GM23338 (cell line): Measurements from ENCODE around the gene ERN2.

ENCODE experiments used
- CTCF ChIP-seq, 2 experiments: fragments of 200-600 bp in 1 of 2; sonication (generic) in 1 of 2; conservative IDR thresholded peaks; 2 replicates each; pipeline versions ENCODE4 v1.5.1 to v1.6.1; 2016 to 2017; ENCODE audit warnings: antibody characterized with exemption in 2 of 2, low read depth in 2 of 2, mild to moderate bottlenecking in 2 of 2, moderate library complexity in 1 of 2
- EZH2 ChIP-seq: fragments of 200-600 bp; sonication (generic); IDR thresholded peaks from one replicate; pipeline ENCODE4 v1.8.0; 2017; ENCODE audit warnings: antibody characterized with exemption, mild to moderate bottlenecking, low read depth; ENCODE audit not compliant: unreplicated experiment
- POLR2AphosphoS5 ChIP-seq: IDR thresholded peaks from 2 replicates; pipeline ENCODE4 v1.6.1; 2016; ENCODE audit warnings: antibody characterized with exemption, low read depth
- REST ChIP-seq: IDR thresholded peaks from one replicate; pipeline ENCODE4 v1.6.1; 2018; ENCODE audit warnings: antibody characterized with exemption; ENCODE audit not compliant: unreplicated experiment

- TF ChIP-seq CTCF (conservative IDR thresholded peaks at IDR 0.05; ENCODE audit: low read depth in 2 of 2) (no peak), POLR2AphosphoS5 (no peak), EZH2 (no peak), REST (peak; percentile 49)
Observed at GRCh38 chr16:23701045-23701444, 12.0 kb downstream of the ERN2 start.
